Gastrocnemius medialis (tissue), 4 donors: Measurements from ENCODE around the gene NTM. TPM values are rescaled to one million over a fixed set of nuclear protein-coding genes. Genes with fewer than 3 reads are reported as not detected.

Source experiments
- ATAC-seq, 2 donors: fragments of 150-250 bp; one replicate each; pipeline ENCODE4 v1.9.1; 2016
- DNase-seq, 2 donors: peaks; one replicate each; pipeline ENCODE4 v3.0.0-alpha.2; 2019
- H3K27ac ChIP-seq, 4 donors: fragments of 200-600 bp; sonication (generic); 1 replicate in 1 of 4; 2 replicates in 3 of 4; pipeline ENCODE4 v1.5.1; 2016 to 2018; ENCODE audit warnings: mild to moderate bottlenecking in 2 of 4, moderate library complexity in 1 of 4
- H3K27me3 ChIP-seq, 3 donors: fragments of 200-600 bp; sonication (generic) in 2 of 3; 1 replicate in 1 of 3; 2 replicates in 2 of 3; pipeline versions ENCODE4 v1.5.1 to v1.6.0; 2016 to 2019; ENCODE audit warnings: mild to moderate bottlenecking in 1 of 3, moderate library complexity in 1 of 3
- H3K36me3 ChIP-seq, 2 donors: fragments of 200-600 bp; sonication (generic) in 1 of 2; one replicate each; pipeline ENCODE4 v1.5.1; 2017 to 2018
- H3K4me1 ChIP-seq, 2 donors: fragments of 200-600 bp; sonication (generic) in 1 of 2; one replicate each; pipeline ENCODE4 v1.5.1; 2016 to 2017; ENCODE audit warnings: mild to moderate bottlenecking in 2 of 2
- H3K4me3 ChIP-seq, 4 donors: fragments of 200-600 bp; sonication (generic) in 3 of 4; 1 replicate in 1 of 4; 2 replicates in 3 of 4; pipeline ENCODE4 v1.5.1; 2016 to 2019; ENCODE audit warnings: mild to moderate bottlenecking in 2 of 4
- H3K9me3 ChIP-seq, 3 donors: fragments of 200-600 bp; sonication (generic) in 2 of 3; 1 replicate in 1 of 3; 2 replicates in 2 of 3; pipeline ENCODE4 v1.5.1; 2016 to 2019
- CTCF ChIP-seq, 5 experiments: fragments of 450-650 bp in 3 of 5; fragments of 200-600 bp in 2 of 5; sonication (generic) in 2 of 5; IDR thresholded peaks in 4 of 5; conservative IDR thresholded peaks in 1 of 5; 1 replicate in 4 of 5; 2 replicates in 1 of 5; pipeline ENCODE4 v1.5.1; 2016 to 2019; ENCODE audit warnings: antibody characterized with exemption in 5 of 5, mild to moderate bottlenecking in 3 of 5, moderate library complexity in 3 of 5
- POLR2A ChIP-seq, 2 donors: fragments of 450-650 bp; IDR thresholded peaks; one replicate each; pipeline ENCODE4 v1.6.1; 2017; ENCODE audit warnings: antibody characterized with exemption in 2 of 2, mild to moderate bottlenecking in 2 of 2, moderate library complexity in 2 of 2
- in situ Hi-C, 4 donors: fragments of 200-750 bp; cut with MboI; loops; one replicate each; pipeline versions ENCODE4 v1.15.0 to v1.8.0; 2017; ENCODE audit warnings: low sequenced_read_pairs in 4 of 4
- intact Hi-C: fragments of 100-400 bp; cut with DNase I; formaldehyde crosslinking; loops from one replicate; pipeline ENCODE4 v1.15.1; 2023; ENCODE audit warnings: low total_unique reads
- total RNA-seq, 4 donors: library from RNA; depleted of rRNA; stranded (reverse); fragments of >200 nt; gene quantifications; one replicate each; pipeline versions ENCODE4 v1.1.0 to v1.2.3, GENCODE V29; 2016

NTM gene
- total RNA-seq, 4 donors from 2014 or later = 0.69 TPM; not detected in 3

GRCh38 chr11:131906963-131907362, 536.5 kb downstream of the NTM start:
- H3K27me3 ChIP-seq = peaks cover 9 to 12% (median 12%) of the 10 kb centered on the region in 3 donors
- in situ Hi-C loops = no loop called here
- no peaks in the 10 kb centered on the region for H3K36me3 ChIP-seq
- no peak for DNase-seq
- H3K4me1 ChIP-seq = no peaks in the 10 kb centered on the region
- ATAC-seq = no peak
- no peaks in the 10 kb centered on the region for H3K9me3 ChIP-seq
- TF ChIP-seq POLR2A (IDR thresholded peaks at IDR 0.05) = no peak
- no peak for TF ChIP-seq CTCF (IDR thresholded peaks at IDR 0.05 in 4 of 5, conservative IDR thresholded peaks at IDR 0.05 in 1 of 5)
- H3K27ac ChIP-seq = no peak overlapping the region
- no peak overlapping the region for H3K4me3 ChIP-seq
- intact Hi-C loops = no loop called here

- ATAC-seq = no peak
- TF ChIP-seq POLR2A (IDR thresholded peaks at IDR 0.05) = no peak
- no peak for TF ChIP-seq CTCF (IDR thresholded peaks at IDR 0.05 in 4 of 5, conservative IDR thresholded peaks at IDR 0.05 in 1 of 5)
- Histone ChIP-seq H3K9me3 (no peaks in the 10 kb centered on the region), H3K4me3 (no peak overlapping the region), H3K27me3 (peaks cover 10 to 13% (median 12%) of the 10 kb centered on the region in 3 donors), H3K4me1 (no peaks in the 10 kb centered on the region), H3K27ac (no peak overlapping the region), H3K36me3 (no peaks in the 10 kb centered on the region)
- intact Hi-C loops (no loop called here), in situ Hi-C loops (no loop called here)
- DNase-seq = no peak
Measured at GRCh38 chr11:131907371-131907770, 537.0 kb downstream of the NTM start.

- ATAC-seq (no peak), DNase-seq (no peak)
- in situ Hi-C loops = no loop called here
- H3K4me3 ChIP-seq = no peak overlapping the region
- no peak for TF ChIP-seq CTCF (IDR thresholded peaks at IDR 0.05 in 4 of 5, conservative IDR thresholded peaks at IDR 0.05 in 1 of 5)
- TF ChIP-seq POLR2A (IDR thresholded peaks at IDR 0.05) = no peak
- no peaks in the 10 kb centered on the region for H3K4me1 ChIP-seq
- no peak overlapping the region for H3K27ac ChIP-seq
- H3K36me3 ChIP-seq = no peaks in the 10 kb centered on the region
- no peaks in the 10 kb centered on the region for H3K9me3 ChIP-seq
- intact Hi-C loops = no loop called here
- H3K27me3 ChIP-seq = peaks cover 10 to 21% (median 13%) of the 10 kb centered on the region in 3 donors
Measured at GRCh38 chr11:131908316-131908715, 537.9 kb downstream of the NTM start.

GRCh38 chr11:131909426-131910177, 539.2 kb downstream of the NTM start:
- no peaks in the 10 kb centered on the region for H3K36me3 ChIP-seq
- in situ Hi-C loops (no loop called here), intact Hi-C loops (no loop called here)
- ATAC-seq (no peak), DNase-seq (no peak)
- H3K27me3 ChIP-seq = peaks cover 10 to 21% (median 13%) of the 10 kb centered on the region in 3 donors
- no peaks in the 10 kb centered on the region for H3K4me1 ChIP-seq
- TF ChIP-seq POLR2A (IDR thresholded peaks at IDR 0.05) (no peak), CTCF (IDR thresholded peaks at IDR 0.05 in 4 of 5, conservative IDR thresholded peaks at IDR 0.05 in 1 of 5) (no peak)
- no peak overlapping the region for H3K4me3 ChIP-seq
- no peaks in the 10 kb centered on the region for H3K9me3 ChIP-seq
- no peak overlapping the region for H3K27ac ChIP-seq

- Histone ChIP-seq H3K27ac (no peak overlapping the region), H3K27me3 (peaks cover 10 to 21% (median 13%) of the 10 kb centered on the region in 3 donors), H3K4me3 (no peak overlapping the region), H3K36me3 (no peaks in the 10 kb centered on the region), H3K4me1 (no peaks in the 10 kb centered on the region), H3K9me3 (no peaks in the 10 kb centered on the region)
- intact Hi-C loops = no loop called here
- TF ChIP-seq CTCF (IDR thresholded peaks at IDR 0.05 in 4 of 5, conservative IDR thresholded peaks at IDR 0.05 in 1 of 5) (no peak), POLR2A (IDR thresholded peaks at IDR 0.05) (no peak)
- ATAC-seq = no peak
- in situ Hi-C loops = no loop called here
- DNase-seq = no peak
Measured at GRCh38 chr11:131910178-131910522, 539.7 kb downstream of the NTM start.
